Measurements from ENCODE around the gene ARF3.
"Not testable (repeated sequence)": the region's sequence is repeated elsewhere in the genome, so short reads cannot be mapped to it uniquely, and the experiment has no call there.

The ARF3 gene

DNA sequence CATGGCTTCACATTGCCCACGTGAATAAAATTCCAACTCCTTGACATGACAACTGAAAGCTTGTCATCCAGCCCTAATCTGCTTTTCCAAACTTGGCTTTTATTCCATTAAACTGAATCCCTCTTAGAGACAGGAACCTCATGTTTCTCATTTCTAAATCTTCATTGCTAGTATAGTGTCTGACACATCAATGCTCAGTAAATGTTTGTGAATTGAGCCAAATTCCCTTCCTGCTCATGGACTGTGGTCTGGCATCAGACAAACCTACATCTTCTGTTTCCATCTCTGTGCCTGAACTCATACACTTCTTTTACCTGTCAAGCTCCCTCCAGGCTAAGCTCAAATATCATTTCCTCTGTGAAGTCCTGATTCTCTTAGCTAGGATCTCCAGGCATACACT is 27.7 kb downstream of the ARF3 start:
- no peak for DNase-seq (ENCODE audit: low read depth)

DNA sequence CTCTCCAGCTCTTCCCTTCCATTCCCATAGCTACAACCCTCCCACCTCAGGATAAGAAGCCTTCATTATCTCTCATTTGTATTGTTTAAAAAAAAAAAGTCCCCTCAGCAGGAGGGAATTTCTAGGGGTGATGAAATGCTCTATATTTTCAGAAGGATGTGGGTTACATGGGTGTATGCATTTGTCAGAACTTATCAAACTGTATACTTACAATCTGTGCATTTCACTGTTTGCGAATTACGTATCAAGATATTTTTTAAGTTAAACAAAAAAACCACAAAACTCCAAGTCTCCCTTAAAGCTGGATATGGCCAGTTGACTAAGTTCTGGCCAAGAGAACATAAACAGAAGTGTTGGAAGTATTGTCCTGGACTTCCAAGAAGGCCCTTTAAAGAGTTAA is 30.0 kb downstream of the ARF3 start:
- no peak for DNase-seq (ENCODE audit: low read depth)

DNA sequence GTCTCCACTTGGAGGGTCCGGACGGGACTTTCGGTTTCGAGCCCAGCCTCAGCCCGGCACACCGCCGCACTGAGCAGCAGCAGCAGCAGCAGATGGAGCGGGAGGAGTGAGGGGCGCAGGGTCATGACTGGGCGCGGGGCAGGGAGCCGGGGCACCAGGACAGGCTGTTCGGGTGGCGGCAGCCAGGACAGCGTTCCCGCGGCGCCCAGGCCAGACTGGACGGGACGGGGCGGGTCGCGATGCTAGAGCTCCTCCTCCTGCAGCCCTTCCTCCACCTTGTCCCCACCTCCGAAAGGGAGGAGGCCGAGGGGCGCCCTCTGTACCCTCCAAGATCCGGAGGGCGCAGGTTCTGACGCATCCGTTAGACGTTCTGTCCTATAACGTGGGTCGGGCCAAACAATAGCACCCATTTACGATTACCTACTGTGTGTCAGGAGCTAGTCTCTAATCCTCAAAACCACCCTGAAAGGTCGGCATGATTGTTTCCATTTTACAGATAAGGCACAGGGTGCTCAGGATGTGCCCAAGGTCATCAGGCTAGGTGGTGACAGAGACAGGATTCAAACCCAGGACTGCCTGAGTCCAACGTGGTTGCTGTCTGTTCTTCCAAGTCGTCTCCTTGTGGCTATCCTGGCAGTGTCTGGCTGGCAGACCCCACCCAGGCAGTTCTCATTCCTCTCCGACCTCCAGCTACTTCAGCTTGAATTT is 31.8 kb downstream of the ARF3 start, which contains the start of gene FKBP11:
Gene FKBP11, minus strand, starts transcription at position 189 of the 708 bp plus-strand sequence. Its CDS starts 64 bp downstream, at position 125.
- DNase-seq (ENCODE audit: low read depth) = peak; percentile 72

DNA sequence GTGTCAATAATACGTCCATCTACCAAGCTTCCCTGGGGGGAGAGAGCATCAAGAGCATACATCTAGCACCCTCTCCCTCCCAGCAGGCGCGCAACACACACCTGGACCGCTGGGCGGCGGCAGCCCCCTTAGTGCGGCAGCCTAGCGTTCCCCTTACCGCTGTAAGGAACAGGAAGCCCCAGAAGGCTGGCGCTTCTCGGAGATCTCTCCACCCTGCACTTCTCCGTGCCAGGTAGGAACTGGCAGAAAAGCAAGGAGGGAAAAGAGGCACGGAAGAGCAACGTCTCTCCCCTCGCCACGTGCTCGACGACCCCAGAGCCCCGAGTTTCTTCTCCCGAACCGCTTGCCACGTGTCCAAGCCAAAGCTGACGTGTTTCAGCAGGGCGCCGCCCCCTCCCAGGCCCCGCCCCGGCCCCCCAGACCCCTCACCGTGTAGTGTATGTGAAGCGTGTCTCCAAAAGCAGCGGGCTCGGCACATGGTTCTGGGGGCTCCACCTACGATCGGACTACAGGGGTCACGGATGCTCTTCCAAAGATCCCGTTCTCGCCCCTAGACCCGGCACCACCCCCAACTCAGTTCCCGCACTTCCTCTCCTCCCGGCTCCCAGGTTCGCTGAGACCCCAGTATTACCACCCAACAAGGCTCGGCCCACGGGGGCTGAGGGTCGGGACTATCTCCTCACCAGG is 32.5 kb downstream of the ARF3 start:
- peak; percentile 75 for DNase-seq (ENCODE audit: low read depth)

DNA sequence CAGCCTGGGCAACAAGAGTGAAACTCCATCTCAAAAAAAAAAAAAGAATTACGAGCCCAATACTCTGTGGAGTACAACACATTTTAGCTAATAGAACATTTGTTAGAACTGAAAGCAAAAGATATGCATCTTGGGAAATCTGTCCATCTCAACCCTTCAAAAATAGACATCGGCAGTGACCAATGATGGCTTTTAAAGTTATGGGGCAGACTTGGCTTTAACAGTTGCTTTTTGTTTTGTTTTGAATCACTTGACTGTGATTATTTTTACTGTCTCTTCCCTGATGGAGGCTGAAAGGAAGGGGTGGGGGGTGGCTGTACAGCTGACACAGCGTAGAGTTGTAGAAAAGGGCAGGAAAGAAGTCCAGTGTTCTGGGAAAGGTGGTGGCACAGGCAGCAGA is 34.2 kb downstream of the ARF3 start:
- DNase-seq (ENCODE audit: low read depth) = no peak

DNA sequence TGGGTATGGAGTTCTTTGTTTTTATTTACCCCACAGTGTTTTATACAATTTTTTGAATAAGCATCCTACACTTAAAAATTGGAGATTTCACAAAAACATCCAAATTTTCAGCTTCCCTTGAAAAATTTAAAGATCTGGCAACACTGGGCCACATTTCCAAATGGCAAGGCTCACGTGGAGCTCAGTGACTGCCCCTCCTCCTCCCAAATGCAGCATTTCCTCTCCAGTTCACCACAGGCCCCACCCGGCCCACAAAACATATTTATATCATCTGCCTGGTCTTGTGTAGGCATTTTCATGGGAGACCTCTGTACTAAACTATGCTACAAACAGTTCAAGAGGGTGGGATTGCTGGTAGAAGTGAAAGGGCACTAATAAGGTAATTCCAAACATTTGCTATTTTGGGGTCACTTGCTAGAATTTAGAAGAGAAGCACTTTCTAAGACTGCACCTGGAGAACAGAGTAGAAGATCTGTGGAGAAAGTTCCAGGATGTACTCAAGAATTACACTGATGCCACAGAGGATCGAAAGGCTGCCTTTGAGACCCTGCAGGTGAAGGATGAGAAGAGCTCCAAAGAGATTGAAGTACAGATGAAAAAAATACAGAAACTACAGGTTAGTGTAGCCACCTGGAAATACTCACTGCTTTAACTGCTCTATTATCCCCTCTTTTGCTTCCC is 39.3 kb downstream of the ARF3 start:
- DNase-seq (ENCODE audit: low read depth) = peak; percentile 17

DNA sequence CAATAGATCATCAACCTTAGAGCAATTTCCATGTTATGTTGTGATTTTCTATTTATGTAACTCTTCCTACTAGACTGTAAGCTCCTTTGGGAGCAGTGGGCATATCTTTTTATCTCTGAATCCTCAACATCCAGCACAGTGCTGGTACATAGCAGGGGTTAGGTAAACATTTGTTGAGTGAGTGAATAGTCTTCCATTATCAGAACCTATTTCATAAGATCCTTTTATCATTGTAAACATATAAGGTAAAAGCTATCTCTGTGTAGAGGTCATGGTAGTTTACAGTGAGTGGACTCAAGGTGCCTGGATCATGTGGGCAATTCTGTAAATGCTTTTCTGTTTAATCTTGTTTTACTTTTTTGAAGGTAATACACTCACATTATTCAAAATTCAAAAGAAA is 47.1 kb downstream of the ARF3 start:
- DNase-seq (ENCODE audit: low read depth) = no peak

DNA sequence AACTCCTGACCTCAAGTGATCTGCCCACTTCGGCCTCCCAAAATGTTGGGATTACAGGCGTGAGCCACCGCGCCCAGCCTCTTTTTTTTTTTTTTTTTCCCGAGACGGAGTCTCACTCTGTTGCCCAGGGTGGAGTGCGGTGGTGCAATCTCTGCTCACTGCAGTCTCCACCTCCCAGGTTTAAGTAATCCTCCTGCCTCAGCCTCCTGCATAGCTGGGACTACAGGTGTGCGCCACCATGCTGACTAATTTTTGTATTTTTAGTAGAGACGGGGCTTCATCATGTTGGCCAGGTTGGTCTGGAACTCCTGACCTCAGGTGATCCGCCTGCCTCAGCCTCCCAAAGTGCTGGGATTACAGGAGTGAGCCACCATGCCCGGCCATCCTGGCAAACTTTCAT is 47.6 kb downstream of the ARF3 start:
- DNase-seq (ENCODE audit: low read depth) = not testable (repeated sequence)

DNA sequence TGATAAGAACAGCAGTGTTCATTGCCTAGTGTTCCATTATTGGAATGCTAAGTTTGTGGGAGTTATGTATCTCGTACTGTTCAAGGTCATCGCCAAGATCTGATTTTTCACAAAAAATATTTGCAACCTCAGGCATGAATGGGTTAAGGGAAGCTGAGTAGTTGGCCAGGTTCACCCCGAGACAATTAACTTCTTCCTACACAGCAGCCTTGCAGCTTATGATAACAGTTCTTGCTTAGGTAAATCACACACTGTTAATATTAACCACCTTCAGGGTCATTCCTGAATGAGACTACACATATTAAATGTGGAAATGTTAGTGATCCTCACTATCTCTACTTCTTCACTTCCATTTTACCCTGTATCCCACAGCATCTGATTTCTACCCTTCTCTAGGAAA is 50.0 kb downstream of the ARF3 start:
- DNase-seq (ENCODE audit: low read depth) = no peak

DNA sequence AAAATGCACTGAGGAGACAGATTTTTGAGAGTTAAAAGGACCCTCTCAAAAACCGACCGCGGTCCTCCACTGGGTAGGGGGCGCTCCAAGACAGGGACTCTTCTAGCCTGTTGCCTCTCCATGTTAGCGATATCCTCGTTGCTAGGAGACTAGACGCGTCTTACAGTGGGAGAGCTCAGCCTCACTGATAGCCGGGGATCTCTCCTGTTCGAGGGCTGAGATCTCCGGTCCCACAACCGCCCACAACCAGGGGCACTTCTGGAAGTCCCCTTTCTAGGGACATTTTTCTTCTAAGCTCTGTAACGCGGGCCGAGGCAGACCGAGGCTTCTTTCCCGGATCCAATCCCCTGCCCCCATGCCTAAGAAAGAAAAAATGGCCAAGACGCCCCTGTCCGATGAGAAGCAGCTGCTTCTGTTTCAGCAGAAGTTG is 53.3 kb downstream of the ARF3 start:
- peak; percentile 71 for DNase-seq (ENCODE audit: low read depth)

DNA sequence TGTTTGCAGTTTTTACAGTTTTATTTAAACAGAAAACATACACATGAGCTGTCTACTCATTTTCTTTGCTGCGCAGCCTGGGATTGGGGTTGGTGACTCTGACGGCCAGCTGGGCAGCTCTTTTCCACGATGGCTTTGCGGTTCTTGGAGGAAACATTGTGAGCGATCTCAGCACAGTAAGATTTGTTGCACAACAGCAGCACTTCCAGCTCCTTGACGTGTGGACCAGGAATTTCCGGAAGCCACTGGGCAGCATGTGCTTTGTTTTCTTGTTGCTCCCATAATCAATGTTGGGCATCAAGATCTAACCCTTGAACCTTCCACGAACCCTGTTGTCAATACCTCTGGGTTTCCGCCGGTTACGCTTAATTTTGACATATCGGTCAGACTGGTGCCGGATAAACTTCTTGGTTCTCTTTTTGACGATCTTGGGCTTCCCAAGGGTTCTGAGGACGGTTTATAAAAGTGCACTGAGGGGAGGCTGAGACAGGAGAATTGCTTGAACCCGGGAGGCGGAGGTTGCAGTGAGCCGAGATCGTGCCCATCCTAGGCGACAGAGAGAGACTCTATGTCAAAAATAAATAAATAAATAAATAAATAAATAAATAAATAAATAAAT is 53.8 kb downstream of the ARF3 start:
- no peak for DNase-seq (ENCODE audit: low read depth)

DNA sequence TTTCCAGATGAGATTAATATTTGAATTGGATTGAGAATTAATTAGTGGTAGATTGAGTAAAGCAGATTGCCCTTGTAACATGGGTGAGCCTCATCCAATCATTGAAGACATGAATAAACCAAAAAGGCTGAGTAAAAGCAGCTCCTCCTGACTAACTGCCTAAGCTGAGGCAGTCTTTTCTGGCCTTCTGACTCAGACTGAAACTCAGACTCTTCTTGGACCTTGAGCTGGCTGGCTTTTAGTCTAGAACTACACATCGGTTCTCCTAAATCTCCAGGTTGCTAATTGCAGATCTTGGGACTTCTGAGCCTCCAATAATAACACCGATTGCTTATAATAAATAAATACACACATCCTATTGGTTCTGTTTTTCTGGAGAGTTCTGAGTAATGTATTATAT is 56.0 kb downstream of the ARF3 start:
- DNase-seq (ENCODE audit: low read depth) = no peak

DNA sequence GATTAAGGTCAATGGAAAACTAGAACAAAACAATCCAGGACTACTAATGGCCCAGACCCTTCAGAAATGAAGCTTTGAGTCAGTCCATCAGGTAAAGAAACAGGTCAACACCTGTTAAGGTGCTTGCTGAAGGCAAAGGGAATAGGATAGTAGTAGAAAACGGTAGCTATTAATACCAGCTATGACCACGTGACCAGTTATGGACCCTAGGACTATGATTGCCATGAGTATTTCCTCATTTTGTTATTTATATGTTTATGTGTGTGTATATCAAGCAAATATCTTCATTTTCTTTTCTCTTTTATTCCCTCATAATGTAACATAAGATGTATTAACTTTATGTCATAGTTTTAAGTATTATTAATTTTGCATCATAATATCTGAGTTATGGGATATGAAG is 57.6 kb downstream of the ARF3 start:
- DNase-seq (ENCODE audit: low read depth) = no peak

DNA sequence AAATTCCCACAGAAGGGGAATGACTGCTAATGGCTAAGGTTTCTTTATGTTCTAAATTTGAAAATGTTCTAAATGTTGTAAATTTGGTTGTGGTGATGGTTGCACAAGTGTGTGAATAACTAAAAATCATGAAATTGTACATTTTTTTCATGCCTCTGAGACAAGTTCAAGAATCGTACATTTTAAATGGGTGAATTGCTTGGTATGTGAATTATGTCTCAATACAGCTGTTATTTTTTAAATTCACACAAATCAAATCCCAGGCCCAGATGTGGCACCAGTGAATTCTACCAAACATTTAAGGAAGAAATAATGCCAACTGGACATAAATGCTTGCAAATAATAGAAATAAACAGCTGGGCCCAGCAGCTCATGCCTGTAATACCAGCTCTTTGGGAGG is 63.0 kb downstream of the ARF3 start:
- DNase-seq (ENCODE audit: low read depth) = no peak

DNA sequence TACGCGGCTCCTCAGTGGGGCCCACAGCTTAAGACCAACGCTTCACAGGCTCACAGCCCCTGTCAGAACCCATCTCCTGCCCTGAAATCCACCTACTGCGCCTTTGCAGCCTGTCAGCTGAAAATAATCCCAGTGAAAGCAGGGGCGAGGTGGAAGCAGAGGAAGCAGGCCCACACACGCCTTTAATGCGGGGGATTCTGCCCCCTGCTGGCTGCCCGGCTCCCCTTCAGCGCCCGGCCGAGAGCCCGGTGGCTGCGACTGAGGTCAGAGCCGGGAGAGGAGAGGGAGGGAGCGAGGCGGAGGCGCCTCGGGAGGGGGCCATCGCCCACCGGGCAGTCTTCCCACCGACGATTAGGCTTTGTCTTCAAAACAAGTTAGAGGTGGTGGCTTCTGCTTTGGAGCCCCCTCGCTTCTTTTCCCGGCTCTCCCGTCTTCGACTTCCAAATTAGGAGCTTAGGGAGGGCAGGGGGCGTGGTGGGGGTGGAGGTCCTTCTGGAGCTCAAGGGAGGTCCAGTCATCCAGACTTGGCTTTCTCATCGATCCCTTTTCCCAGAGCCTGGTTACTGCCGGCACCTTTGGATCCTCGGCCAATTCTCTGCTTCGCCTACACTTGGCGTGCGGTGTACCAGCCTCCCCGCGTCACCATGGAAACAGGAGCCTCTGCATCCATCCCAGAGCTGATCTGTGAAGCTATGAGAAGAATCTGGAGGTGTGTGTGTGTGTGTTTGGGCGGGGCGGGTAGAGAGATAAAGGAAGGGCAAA is 66.4 kb downstream of the ARF3 start:
- peak; percentile 64 for DNase-seq (ENCODE audit: low read depth)

DNA sequence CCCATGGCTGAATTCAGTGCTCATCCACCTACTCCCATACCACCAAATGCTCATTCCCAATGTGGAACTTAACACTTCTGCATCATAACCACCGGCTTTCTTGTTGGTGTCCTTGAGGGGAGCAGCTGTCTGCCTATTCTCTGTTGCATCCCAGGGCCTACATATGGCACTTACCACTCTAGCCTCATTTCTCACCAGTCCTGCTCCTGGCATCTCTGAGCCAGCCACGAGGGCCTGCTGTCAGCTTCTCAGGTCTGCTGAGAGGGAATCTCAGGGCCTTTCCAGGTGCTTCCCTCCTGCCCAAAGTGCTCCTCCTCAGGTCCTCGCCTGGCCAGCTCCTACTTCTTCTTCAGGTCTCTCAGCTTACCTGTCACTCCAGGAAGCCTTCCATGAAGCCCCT is 67.6 kb downstream of the ARF3 start:
- DNase-seq (ENCODE audit: low read depth) = no peak
